Psoas muscle (tissue), 8 donors: ENCODE results near the gene RAD21L1. TPM values are rescaled to one million over a fixed set of nuclear protein-coding genes. Genes with fewer than 3 reads are reported as not detected.

Source experiments
- ATAC-seq, 4 donors: fragments of 200-7000 bp; cut with Tn5 transposase; one replicate each; pipeline ENCODE4 v1.9.1; 2020; ENCODE audit warnings: moderate library complexity in 3 of 4, mild to moderate bottlenecking in 2 of 4
- DNase-seq, 2 donors: peaks; one replicate each; pipeline ENCODE4 v3.0.0-alpha.2; 2020
- H3K27ac ChIP-seq: fragments of 200-600 bp; one replicate; pipeline ENCODE4 v1.8.0; 2022
- H3K27me3 ChIP-seq, 3 donors: fragments of 200-600 bp in 1 of 3; one replicate each; pipeline versions ENCODE4 v1.6.1 to v1.8.0; 2013 to 2022; ENCODE audit warnings: low read length in 2 of 3, mild to moderate bottlenecking in 2 of 3, moderate library complexity in 1 of 3; ENCODE audit not compliant: insufficient read depth in 3 of 3
- H3K36me3 ChIP-seq, 2 donors: fragments of 200-600 bp in 1 of 2; one replicate each; pipeline versions ENCODE4 v1.6.1 to v1.8.0; 2013 to 2022; ENCODE audit warnings: low read depth in 1 of 2, mild to moderate bottlenecking in 1 of 2, moderate library complexity in 1 of 2; ENCODE audit not compliant: insufficient read depth in 1 of 2
- H3K4me1 ChIP-seq: fragments of 200-600 bp; one replicate; pipeline ENCODE4 v1.8.0; 2022
- H3K4me3 ChIP-seq: fragments of 200-600 bp; one replicate; pipeline ENCODE4 v1.8.0; 2022; ENCODE audit warnings: mild to moderate bottlenecking
- H3K9me3 ChIP-seq: fragments of 200-600 bp; one replicate; pipeline ENCODE4 v1.8.0; 2022
- WGBS, 3 donors: extraction: QIAGEN DNeasy Blood & Tissue Kit; methylation state at CpG; one replicate each; pipeline versions ENCODE4 v1.1.6 to v1.1.7; 2013; 5-methylcytosine and 5-hydroxymethylcytosine counted together
- intact Hi-C, 2 donors: fragments of 100-400 bp; cut with DNase I; formaldehyde crosslinking; loops; one replicate each; pipeline versions ENCODE4 v1.11.0 to v1.14.2; 2022
- polyA plus RNA-seq, 3 donors: library from polyadenylated mRNA; stranded (reverse); fragments of 200-250 nt; gene quantifications; one replicate each; pipeline ENCODE4 v1.2.3, GENCODE V29; 2013
- total RNA-seq, 4 donors: library from RNA; stranded (reverse); fragmentation: NEBNext Ultra II Directional in 2 of 4; extraction: Animal tissue kit (Norgen Biotek cat#: 25700) in 2 of 4; gene quantifications; one replicate each; pipeline versions ENCODE4 v1.2.1 to v1.2.4, GENCODE V29; 2021 to 2023
- TF ChIP-seq, protein P1 (sequence below): fragments of 200-600 bp; IDR thresholded peaks from one replicate; pipeline ENCODE4 v1.8.0; 2022; ENCODE audit warnings: antibody characterized with exemption
- donor health status: healthy with polysubstance abuse.
- donor health status: DM: no; HTN: no; CAD: no; lungs with moderate emphysema.
- donor health status: Bipolar disorder and iron deficiency.
- donor health status: healthy.
- donor health status: DM: yes; HTN: yes; CAD: no.
- donor health status: DM: no; HTN: no; CAD: no.
- donor health status: DM: no; HTN: no; CAD: no.
- donor health status: DM: yes; HTN: yes; CAD: no.

The RAD21L1 gene
- total and polyA plus RNA-seq, 7 donors: not detected

DNA sequence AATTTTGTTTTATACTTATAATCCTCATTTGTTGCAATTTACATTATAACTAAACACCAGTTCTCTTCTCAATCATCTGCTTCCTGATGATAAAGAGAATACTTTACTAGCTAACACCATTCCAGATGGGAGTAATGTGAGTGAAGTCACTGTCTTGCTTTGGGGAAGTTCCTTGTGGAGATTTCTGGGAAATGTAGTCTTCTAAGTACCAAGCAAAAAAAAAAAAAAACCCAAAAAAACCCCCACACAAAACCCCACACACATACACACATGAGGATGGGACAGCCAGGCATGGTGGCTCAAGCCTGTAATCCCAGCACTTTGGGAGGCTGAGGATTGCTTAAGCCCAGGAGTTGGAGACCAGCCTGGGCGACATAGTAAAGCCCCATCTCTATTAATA, 38.0 kb downstream of the RAD21L1 start:
- H3K27ac ChIP-seq: no peak overlapping the region
- TF ChIP-seq, protein P1, sequence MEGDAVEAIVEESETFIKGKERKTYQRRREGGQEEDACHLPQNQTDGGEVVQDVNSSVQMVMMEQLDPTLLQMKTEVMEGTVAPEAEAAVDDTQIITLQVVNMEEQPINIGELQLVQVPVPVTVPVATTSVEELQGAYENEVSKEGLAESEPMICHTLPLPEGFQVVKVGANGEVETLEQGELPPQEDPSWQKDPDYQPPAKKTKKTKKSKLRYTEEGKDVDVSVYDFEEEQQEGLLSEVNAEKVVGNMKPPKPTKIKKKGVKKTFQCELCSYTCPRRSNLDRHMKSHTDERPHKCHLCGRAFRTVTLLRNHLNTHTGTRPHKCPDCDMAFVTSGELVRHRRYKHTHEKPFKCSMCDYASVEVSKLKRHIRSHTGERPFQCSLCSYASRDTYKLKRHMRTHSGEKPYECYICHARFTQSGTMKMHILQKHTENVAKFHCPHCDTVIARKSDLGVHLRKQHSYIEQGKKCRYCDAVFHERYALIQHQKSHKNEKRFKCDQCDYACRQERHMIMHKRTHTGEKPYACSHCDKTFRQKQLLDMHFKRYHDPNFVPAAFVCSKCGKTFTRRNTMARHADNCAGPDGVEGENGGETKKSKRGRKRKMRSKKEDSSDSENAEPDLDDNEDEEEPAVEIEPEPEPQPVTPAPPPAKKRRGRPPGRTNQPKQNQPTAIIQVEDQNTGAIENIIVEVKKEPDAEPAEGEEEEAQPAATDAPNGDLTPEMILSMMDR: no peak
- H3K4me1 ChIP-seq: peaks cover 4% of the 10 kb centered on the region
- no peak overlapping the region for H3K4me3 ChIP-seq
- H3K27me3 ChIP-seq: peaks cover 0 to 4% (median 0%) of the 10 kb centered on the region in 3 donors
- ATAC-seq (no peak), DNase-seq (no peak)
- WGBS, 3 donors: 77 to 97% (median 83%) methylated on average over 1 of the region's 1 CpG
- H3K9me3 ChIP-seq: no peaks in the 10 kb centered on the region
- H3K36me3 ChIP-seq: no peaks in the 10 kb centered on the region
- intact Hi-C loops: no loop called here

DNA sequence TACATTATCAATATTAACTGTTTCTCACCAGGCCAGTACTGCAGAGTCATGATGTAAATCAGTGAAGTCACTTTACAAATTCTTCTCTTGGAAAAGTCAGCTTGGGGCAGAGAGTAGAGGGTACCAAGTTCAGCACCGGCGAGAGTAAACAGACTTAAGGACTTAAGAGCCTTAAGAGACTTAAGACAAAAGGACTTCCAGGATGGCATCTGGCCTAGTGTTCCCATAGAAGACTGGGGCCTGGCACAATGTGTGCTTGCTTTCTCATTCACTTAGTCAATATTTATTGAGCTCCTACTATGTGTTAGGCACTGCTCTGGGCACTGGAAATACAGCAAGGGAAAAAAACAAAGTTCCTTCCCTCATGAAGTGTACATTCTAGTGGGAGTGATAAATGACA, 38.9 kb downstream of the RAD21L1 start:
- TF ChIP-seq, protein P1: no peak
- WGBS, 3 donors: 62 to 89% (median 81%) methylated on average over 2 of the region's 2 CpGs
- no peak for DNase-seq
- Histone ChIP-seq H3K27me3 (peaks cover 0 to 4% (median 0%) of the 10 kb centered on the region in 3 donors), H3K27ac (no peak overlapping the region), H3K4me3 (no peak overlapping the region), H3K36me3 (no peaks in the 10 kb centered on the region), H3K4me1 (peaks cover 4% of the 10 kb centered on the region), H3K9me3 (no peaks in the 10 kb centered on the region)
- no peak for ATAC-seq
- intact Hi-C loops: no loop called here

DNA sequence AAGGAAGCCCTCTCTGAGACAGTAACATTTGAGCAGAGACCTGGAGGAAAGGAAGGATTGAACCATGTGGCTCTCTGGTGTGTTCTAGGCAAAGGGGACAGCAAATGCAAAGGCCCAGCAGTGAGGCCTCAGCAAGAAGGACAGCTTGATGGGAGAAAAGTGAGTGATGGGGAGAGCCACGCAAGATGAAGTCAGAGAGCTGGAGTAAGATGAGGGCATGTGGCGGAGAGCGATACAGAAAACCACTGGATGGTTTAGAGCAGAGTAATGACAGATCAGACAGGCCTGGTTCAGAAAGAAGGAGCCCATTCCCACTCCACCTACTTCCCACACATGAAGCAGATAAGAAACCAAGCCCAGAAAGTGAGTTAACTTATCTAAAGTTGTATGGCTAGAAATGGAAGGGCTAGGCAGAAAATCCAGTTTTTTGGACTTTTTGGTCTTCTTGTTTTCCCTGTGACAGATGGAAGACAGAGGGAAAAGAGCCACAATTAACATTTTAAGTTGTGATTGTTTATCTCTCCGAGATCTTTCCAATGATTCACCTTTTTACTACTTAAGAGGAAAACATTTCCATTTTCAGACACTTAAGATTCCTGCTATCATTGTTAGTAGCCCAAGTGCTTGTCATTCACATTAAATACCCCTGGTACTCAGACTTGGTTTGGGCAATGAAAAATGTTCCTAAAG, 39.5 kb downstream of the RAD21L1 start:
- H3K27me3 ChIP-seq: peaks cover 0 to 4% (median 0%) of the 10 kb centered on the region in 3 donors
- ATAC-seq (no peak), DNase-seq (no peak)
- H3K4me3 ChIP-seq: peak overlapping the region; percentile 86
- no peaks in the 10 kb centered on the region for H3K36me3 ChIP-seq
- H3K27ac ChIP-seq: no peak overlapping the region
- TF ChIP-seq, protein P1: no peak
- 96 to 100% (median 97%) methylated on average over 4 of the region's 4 CpGs for WGBS, 3 donors
- no peaks in the 10 kb centered on the region for H3K9me3 ChIP-seq
- intact Hi-C loops: no loop called here
- H3K4me1 ChIP-seq: peaks cover 4% of the 10 kb centered on the region

GRCh38 chr20:1265916-1266166, 40.0 kb downstream of the RAD21L1 start:
- ATAC-seq: no peak
- Histone ChIP-seq H3K27ac (peak overlapping the region; percentile 10), H3K27me3 (peaks cover 0 to 4% (median 0%) of the 10 kb centered on the region in 3 donors), H3K4me3 (peak overlapping the region; percentile 86), H3K9me3 (no peaks in the 10 kb centered on the region), H3K36me3 (no peaks in the 10 kb centered on the region), H3K4me1 (peaks cover 4% of the 10 kb centered on the region)
- WGBS, 3 donors: 3 to 9% (median 4%) methylated on average over 10 of the region's 10 CpGs
- intact Hi-C loops: no loop called here
- TF ChIP-seq, protein P1: no peak
- DNase-seq: no peak
